Gastrocnemius medialis (tissue), 4 donors: ENCODE data around the gene CHRNA3.

Experiments used
- POLR2A ChIP-seq, 2 donors: fragments of 450-650 bp; IDR thresholded peaks; one replicate each; pipeline ENCODE4 v1.6.1; 2017; ENCODE audit warnings: antibody characterized with exemption in 2 of 2, mild to moderate bottlenecking in 2 of 2, moderate library complexity in 2 of 2
- TF ChIP-seq, protein P1 (sequence below), 5 experiments: fragments of 450-650 bp in 3 of 5; fragments of 200-600 bp in 2 of 5; sonication (generic) in 2 of 5; IDR thresholded peaks in 4 of 5; conservative IDR thresholded peaks in 1 of 5; 1 replicate in 4 of 5; 2 replicates in 1 of 5; pipeline ENCODE4 v1.5.1; 2016 to 2019; ENCODE audit warnings: antibody characterized with exemption in 5 of 5, mild to moderate bottlenecking in 3 of 5, moderate library complexity in 3 of 5

- TF ChIP-seq, protein P1, sequence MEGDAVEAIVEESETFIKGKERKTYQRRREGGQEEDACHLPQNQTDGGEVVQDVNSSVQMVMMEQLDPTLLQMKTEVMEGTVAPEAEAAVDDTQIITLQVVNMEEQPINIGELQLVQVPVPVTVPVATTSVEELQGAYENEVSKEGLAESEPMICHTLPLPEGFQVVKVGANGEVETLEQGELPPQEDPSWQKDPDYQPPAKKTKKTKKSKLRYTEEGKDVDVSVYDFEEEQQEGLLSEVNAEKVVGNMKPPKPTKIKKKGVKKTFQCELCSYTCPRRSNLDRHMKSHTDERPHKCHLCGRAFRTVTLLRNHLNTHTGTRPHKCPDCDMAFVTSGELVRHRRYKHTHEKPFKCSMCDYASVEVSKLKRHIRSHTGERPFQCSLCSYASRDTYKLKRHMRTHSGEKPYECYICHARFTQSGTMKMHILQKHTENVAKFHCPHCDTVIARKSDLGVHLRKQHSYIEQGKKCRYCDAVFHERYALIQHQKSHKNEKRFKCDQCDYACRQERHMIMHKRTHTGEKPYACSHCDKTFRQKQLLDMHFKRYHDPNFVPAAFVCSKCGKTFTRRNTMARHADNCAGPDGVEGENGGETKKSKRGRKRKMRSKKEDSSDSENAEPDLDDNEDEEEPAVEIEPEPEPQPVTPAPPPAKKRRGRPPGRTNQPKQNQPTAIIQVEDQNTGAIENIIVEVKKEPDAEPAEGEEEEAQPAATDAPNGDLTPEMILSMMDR (IDR thresholded peaks at IDR 0.05 in 4 of 5, conservative IDR thresholded peaks at IDR 0.05 in 1 of 5): no peak
- no peak for TF ChIP-seq POLR2A (IDR thresholded peaks at IDR 0.05)
These were observed 14.6 kb upstream of the CHRNA3 start for GRCh38 chr15:78635346-78635745.
